ENCODE data around the gene BCAS3. TPM values are rescaled to one million over a fixed set of nuclear protein-coding genes. Genes with fewer than 3 reads are reported as not detected.

The BCAS3 gene
- total RNA-seq, 4 donors from 2014 or later, result 18.2 to 60.6 (median 23.4) TPM

DNA sequence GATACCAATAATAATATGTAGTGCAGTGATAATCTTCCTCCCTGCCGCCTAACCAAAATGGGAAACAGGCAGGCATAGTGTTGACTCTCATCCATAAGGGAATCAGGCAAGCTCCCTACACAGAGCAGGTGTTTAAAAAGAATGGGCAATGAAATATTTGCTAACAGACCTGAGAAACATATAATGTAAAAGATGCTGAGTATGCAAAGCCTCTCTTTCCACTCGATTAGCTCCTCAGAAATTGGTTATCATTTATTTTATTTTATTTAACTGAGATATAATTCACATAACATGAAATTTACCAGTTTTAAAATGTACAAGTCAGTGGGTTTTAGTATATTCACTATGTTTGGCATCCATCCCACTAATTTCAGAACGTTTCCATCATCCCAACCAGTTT, 404.3 kb downstream of the BCAS3 start:
- no peaks in the 10 kb centered on the region for H3K9me3 ChIP-seq
- no peak for DNase-seq
- no peaks in the 10 kb centered on the region for H3K27me3 ChIP-seq
- in situ Hi-C loops (cut with MboI; ENCODE audit: low sequenced_read_pairs in 4 of 4), result no loop called here
- no peaks in the 10 kb centered on the region for H3K4me1 ChIP-seq
- no peak for ATAC-seq
- no peak overlapping the region for H3K4me3 ChIP-seq
- TF ChIP-seq, protein P1, sequence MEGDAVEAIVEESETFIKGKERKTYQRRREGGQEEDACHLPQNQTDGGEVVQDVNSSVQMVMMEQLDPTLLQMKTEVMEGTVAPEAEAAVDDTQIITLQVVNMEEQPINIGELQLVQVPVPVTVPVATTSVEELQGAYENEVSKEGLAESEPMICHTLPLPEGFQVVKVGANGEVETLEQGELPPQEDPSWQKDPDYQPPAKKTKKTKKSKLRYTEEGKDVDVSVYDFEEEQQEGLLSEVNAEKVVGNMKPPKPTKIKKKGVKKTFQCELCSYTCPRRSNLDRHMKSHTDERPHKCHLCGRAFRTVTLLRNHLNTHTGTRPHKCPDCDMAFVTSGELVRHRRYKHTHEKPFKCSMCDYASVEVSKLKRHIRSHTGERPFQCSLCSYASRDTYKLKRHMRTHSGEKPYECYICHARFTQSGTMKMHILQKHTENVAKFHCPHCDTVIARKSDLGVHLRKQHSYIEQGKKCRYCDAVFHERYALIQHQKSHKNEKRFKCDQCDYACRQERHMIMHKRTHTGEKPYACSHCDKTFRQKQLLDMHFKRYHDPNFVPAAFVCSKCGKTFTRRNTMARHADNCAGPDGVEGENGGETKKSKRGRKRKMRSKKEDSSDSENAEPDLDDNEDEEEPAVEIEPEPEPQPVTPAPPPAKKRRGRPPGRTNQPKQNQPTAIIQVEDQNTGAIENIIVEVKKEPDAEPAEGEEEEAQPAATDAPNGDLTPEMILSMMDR (IDR thresholded peaks at IDR 0.05 in 4 of 5, conservative IDR thresholded peaks at IDR 0.05 in 1 of 5), result no peak
- no peak for TF ChIP-seq POLR2A (IDR thresholded peaks at IDR 0.05)
- intact Hi-C loops (cut with DNase I; ENCODE audit: low total_unique reads), result no loop called here
- no peaks in the 10 kb centered on the region for H3K36me3 ChIP-seq
- no peak overlapping the region for H3K27ac ChIP-seq

- H3K36me3 ChIP-seq, result no peaks in the 10 kb centered on the region
- no peak overlapping the region for H3K27ac ChIP-seq
- ATAC-seq, result no peak
- no peak overlapping the region for H3K4me3 ChIP-seq
- in situ Hi-C loops (cut with MboI; ENCODE audit: low sequenced_read_pairs in 4 of 4) (no loop called here), intact Hi-C loops (cut with DNase I; ENCODE audit: low total_unique reads) (no loop called here)
- TF ChIP-seq, protein P1 (IDR thresholded peaks at IDR 0.05 in 4 of 5, conservative IDR thresholded peaks at IDR 0.05 in 1 of 5), result no peak
- TF ChIP-seq POLR2A (IDR thresholded peaks at IDR 0.05), result no peak
- no peaks in the 10 kb centered on the region for H3K9me3 ChIP-seq
- no peaks in the 10 kb centered on the region for H3K4me1 ChIP-seq
- no peaks in the 10 kb centered on the region for H3K27me3 ChIP-seq
- DNase-seq, result no peak
These were observed 406.6 kb downstream of the BCAS3 start for GRCh38 chr17:61084260-61084659.

GRCh38 chr17:61087024-61087423, 409.4 kb downstream of the BCAS3 start:
- Histone ChIP-seq H3K4me1 (no peaks in the 10 kb centered on the region), H3K27ac (no peak overlapping the region), H3K36me3 (no peaks in the 10 kb centered on the region), H3K27me3 (no peaks in the 10 kb centered on the region), H3K4me3 (no peak overlapping the region), H3K9me3 (no peaks in the 10 kb centered on the region)
- ATAC-seq (no peak), DNase-seq (no peak)
- in situ Hi-C loops (cut with MboI; ENCODE audit: low sequenced_read_pairs in 4 of 4), result no loop called here
- intact Hi-C loops (cut with DNase I; ENCODE audit: low total_unique reads), result no loop called here
- TF ChIP-seq, protein P1 (IDR thresholded peaks at IDR 0.05 in 4 of 5, conservative IDR thresholded peaks at IDR 0.05 in 1 of 5), result no peak
- no peak for TF ChIP-seq POLR2A (IDR thresholded peaks at IDR 0.05)

- ATAC-seq (no peak), DNase-seq (no peak)
- no peaks in the 10 kb centered on the region for H3K27me3 ChIP-seq
- H3K36me3 ChIP-seq, result no peaks in the 10 kb centered on the region
- in situ Hi-C loops (cut with MboI; ENCODE audit: low sequenced_read_pairs in 4 of 4), result no loop called here
- no peak for TF ChIP-seq POLR2A (IDR thresholded peaks at IDR 0.05)
- intact Hi-C loops (cut with DNase I; ENCODE audit: low total_unique reads), result no loop called here
- no peaks in the 10 kb centered on the region for H3K4me1 ChIP-seq
- no peak overlapping the region for H3K27ac ChIP-seq
- no peak overlapping the region for H3K4me3 ChIP-seq
- H3K9me3 ChIP-seq, result no peaks in the 10 kb centered on the region
These were observed 410.9 kb downstream of the BCAS3 start for GRCh38 chr17:61088556-61088955.

DNA sequence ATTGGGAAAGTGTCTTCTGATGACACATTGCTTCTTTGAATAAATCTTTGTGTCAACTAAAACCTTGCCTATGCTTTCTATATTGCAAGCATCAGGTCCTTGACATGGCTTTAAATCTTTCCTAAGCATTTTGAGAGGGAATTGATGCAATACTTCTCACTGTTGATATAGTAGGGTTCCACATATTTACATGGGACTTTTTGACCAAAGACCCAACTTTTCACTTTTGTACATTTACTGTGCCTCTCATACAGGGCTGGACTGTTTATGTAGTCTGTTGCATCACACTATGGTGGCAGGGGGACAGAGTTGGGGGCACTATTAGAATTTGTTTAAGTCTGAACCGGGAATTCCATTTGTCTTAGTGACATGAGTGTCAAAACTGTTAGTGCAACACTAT, 413.4 kb downstream of the BCAS3 start:
- Histone ChIP-seq H3K27ac (no peak overlapping the region), H3K4me3 (no peak overlapping the region), H3K9me3 (no peaks in the 10 kb centered on the region), H3K36me3 (no peaks in the 10 kb centered on the region), H3K27me3 (no peaks in the 10 kb centered on the region), H3K4me1 (no peaks in the 10 kb centered on the region)
- ATAC-seq, result no peak
- DNase-seq, result no peak
- TF ChIP-seq, protein P1 (IDR thresholded peaks at IDR 0.05 in 4 of 5, conservative IDR thresholded peaks at IDR 0.05 in 1 of 5), result no peak
- no peak for TF ChIP-seq POLR2A (IDR thresholded peaks at IDR 0.05)
- in situ Hi-C loops (cut with MboI; ENCODE audit: low sequenced_read_pairs in 4 of 4) (loop anchor here in 1 of 4 donors (10.0 kb wide), 1 partner anchor 54 kb away; no protein-coding TSS in a partner anchor), intact Hi-C loops (cut with DNase I; ENCODE audit: low total_unique reads) (no loop called here)
